ENCODE results near the gene SH3PXD2A. TPM values are rescaled to one million over a fixed set of nuclear protein-coding genes. Genes with fewer than 3 reads are reported as not detected.

The SH3PXD2A gene
- total and polyA plus RNA-seq, 7 donors, result 3.0 to 57.7 (median 10.6) TPM

GRCh38 chr10:103558911-103559310, 296.5 kb downstream of the SH3PXD2A start:
- H3K4me3 ChIP-seq, result no peak overlapping the region
- H3K9me3 ChIP-seq, result no peaks in the 10 kb centered on the region
- TF ChIP-seq CTCF (IDR thresholded peaks at IDR 0.05), result no peak
- DNase-seq (no peak), ATAC-seq (no peak)
- intact Hi-C loops (cut with DNase I), result no loop called here
- 33 to 70% (median 43%) methylated on average over 9 of the region's 9 CpGs for WGBS, 3 donors
- peak overlapping the region; percentile 9 for H3K27ac ChIP-seq
- peaks cover 41% of the 10 kb centered on the region for H3K4me1 ChIP-seq
- H3K27me3 ChIP-seq (ENCODE audit: insufficient read depth in 3 of 3, low read length in 2 of 3), result no peaks in the 10 kb centered on the region
- no peaks in the 10 kb centered on the region for H3K36me3 ChIP-seq (ENCODE audit: insufficient read depth in 1 of 2, low read depth in 1 of 2)

- Histone ChIP-seq H3K36me3 (ENCODE audit: insufficient read depth in 1 of 2, low read depth in 1 of 2) (no peaks in the 10 kb centered on the region), H3K27ac (peak overlapping the region; percentile 77), H3K4me3 (peak overlapping the region; percentile 71), H3K27me3 (ENCODE audit: insufficient read depth in 3 of 3, low read length in 2 of 3) (no peaks in the 10 kb centered on the region), H3K9me3 (no peaks in the 10 kb centered on the region), H3K4me1 (peaks cover 37% of the 10 kb centered on the region)
- peak in 1 of 2 donors; percentile 66 for DNase-seq
- peak; percentile 10 to 63 (median 52) for ATAC-seq
- intact Hi-C loops (cut with DNase I), result no loop called here
- 37 to 64% (median 40%) methylated on average over 10 of the region's 10 CpGs for WGBS, 3 donors
- no peak for TF ChIP-seq CTCF (IDR thresholded peaks at IDR 0.05)
These were observed 297.9 kb downstream of the SH3PXD2A start for GRCh38 chr10:103557455-103557854.

GRCh38 chr10:103556383-103557007, 298.9 kb downstream of the SH3PXD2A start:
- ATAC-seq, result peak; percentile 20 to 54 (median 34)
- WGBS, 3 donors, result 27 to 49% (median 30%) methylated on average over 12 of the region's 12 CpGs

GRCh38 chr10:103555712-103556111, 299.7 kb downstream of the SH3PXD2A start:
- H3K4me3 ChIP-seq, result peak overlapping the region; percentile 71
- H3K36me3 ChIP-seq (ENCODE audit: insufficient read depth in 1 of 2, low read depth in 1 of 2), result no peaks in the 10 kb centered on the region
- DNase-seq, result peak in 1 of 2 donors; percentile 47
- intact Hi-C loops (cut with DNase I), result no loop called here
- H3K27ac ChIP-seq, result peak overlapping the region; percentile 77
- H3K4me1 ChIP-seq, result peaks cover 34% of the 10 kb centered on the region
- peak; percentile 7 to 32 (median 12) for ATAC-seq
- TF ChIP-seq CTCF (IDR thresholded peaks at IDR 0.05), result no peak
- 28 to 47% (median 29%) methylated on average over 11 of the region's 11 CpGs for WGBS, 3 donors
- H3K9me3 ChIP-seq, result no peaks in the 10 kb centered on the region
- H3K27me3 ChIP-seq (ENCODE audit: insufficient read depth in 3 of 3, low read length in 2 of 3), result no peaks in the 10 kb centered on the region

More at GRCh38 chr10:103556383-103557007, 298.9 kb downstream of the SH3PXD2A start:
- peak overlapping the region; percentile 77 for H3K27ac ChIP-seq
- DNase-seq, result peak in 1 of 2 donors; percentile 40
- no peak for TF ChIP-seq CTCF (IDR thresholded peaks at IDR 0.05)
- no peaks in the 10 kb centered on the region for H3K9me3 ChIP-seq
- H3K4me1 ChIP-seq, result peaks cover 37% of the 10 kb centered on the region
- no peaks in the 10 kb centered on the region for H3K36me3 ChIP-seq (ENCODE audit: insufficient read depth in 1 of 2, low read depth in 1 of 2)
- H3K27me3 ChIP-seq (ENCODE audit: insufficient read depth in 3 of 3, low read length in 2 of 3), result no peaks in the 10 kb centered on the region
- intact Hi-C loops (cut with DNase I), result no loop called here
- H3K4me3 ChIP-seq, result peak overlapping the region; percentile 71

- Histone ChIP-seq H3K27me3 (ENCODE audit: insufficient read depth in 3 of 3, low read length in 2 of 3) (no peaks in the 10 kb centered on the region), H3K27ac (peak overlapping the region; percentile 77), H3K36me3 (ENCODE audit: insufficient read depth in 1 of 2, low read depth in 1 of 2) (no peaks in the 10 kb centered on the region), H3K9me3 (no peaks in the 10 kb centered on the region), H3K4me3 (peak overlapping the region; percentile 71), H3K4me1 (peaks cover 30% of the 10 kb centered on the region)
- WGBS, 3 donors, result 0 to 4% (median 2%) methylated on average over 10 to 18 of the region's 18 CpGs
- ATAC-seq (peak in 1 of 4 donors; percentile 0), DNase-seq (no peak)
- intact Hi-C loops (cut with DNase I), result no loop called here
- no peak for TF ChIP-seq CTCF (IDR thresholded peaks at IDR 0.05)
These were observed 300.1 kb downstream of the SH3PXD2A start for GRCh38 chr10:103555325-103555649.
